HepG2 (cell line): Measurements from ENCODE around the gene ZNF223. TPM values are rescaled to one million over a fixed set of nuclear protein-coding genes. Genes with fewer than 3 reads are reported as not detected.

Experiments used
- DZIP1 ChIP-seq: sonication (generic); formaldehyde crosslinking; IDR thresholded peaks from 2 replicates; pipeline ENCODE4 v1.5.0; 2020; ENCODE audit warnings: mild to moderate bottlenecking, missing genetic modification reagents
- ETS1 ChIP-seq: sonication (generic); formaldehyde crosslinking; IDR thresholded peaks from 2 replicates; pipeline ENCODE4 v1.4.0; 2020; ENCODE audit warnings: missing genetic modification reagents
- HOXA7 ChIP-seq: sonication (generic); formaldehyde crosslinking; IDR thresholded peaks from 2 replicates; pipeline ENCODE4 v1.8.1; 2022; ENCODE audit warnings: mild to moderate bottlenecking, missing genetic modification reagents, moderate library complexity
- ISX ChIP-seq: sonication (generic); formaldehyde crosslinking; conservative IDR thresholded peaks from 2 replicates; pipeline ENCODE4 v1.5.0; 2020; ENCODE audit warnings: missing genetic modification reagents
- MTERF4 ChIP-seq: sonication (generic); formaldehyde crosslinking; IDR thresholded peaks from 2 replicates; pipeline ENCODE4 v1.8.0; 2023; ENCODE audit warnings: mild to moderate bottlenecking, missing genetic modification reagents
- NR3C1 ChIP-seq: sonication (generic); formaldehyde crosslinking; IDR thresholded peaks from 2 replicates; pipeline ENCODE4 v1.4.0; 2020; ENCODE audit warnings: missing genetic modification reagents
- POLR2G ChIP-seq: fragments of 200-400 bp; formaldehyde crosslinking; IDR thresholded peaks from 2 replicates; pipeline ENCODE4 v1.6.1; 2018; ENCODE audit warnings: mild to moderate bottlenecking, low read depth, low read length, moderate library complexity
- PRPF4 ChIP-seq: fragments of 200-400 bp; formaldehyde crosslinking; IDR thresholded peaks from 2 replicates; pipeline ENCODE4 v1.6.1; 2016; ENCODE audit warnings: low read length, low read depth; ENCODE audit not compliant: poor library complexity, severe bottlenecking
- ZFP36L2 ChIP-seq: sonication (generic); formaldehyde crosslinking; IDR thresholded peaks from 2 replicates; pipeline ENCODE4 v1.4.0; 2020; ENCODE audit warnings: missing genetic modification reagents
- ZFP62 ChIP-seq: sonication (generic); formaldehyde crosslinking; IDR thresholded peaks from 2 replicates; pipeline ENCODE4 v1.4.0; 2020; ENCODE audit warnings: missing genetic modification reagents
- ZMYM3 ChIP-seq: sonication (generic); formaldehyde crosslinking; IDR thresholded peaks from 2 replicates; pipeline ENCODE4 v1.5.1; 2020; ENCODE audit warnings: mild to moderate bottlenecking, missing genetic modification reagents
- ZNF354B ChIP-seq: sonication (generic); formaldehyde crosslinking; IDR thresholded peaks from 2 replicates; pipeline ENCODE4 v1.8.0; 2022; ENCODE audit warnings: mild to moderate bottlenecking, missing genetic modification reagents
- ZNF512B ChIP-seq: sonication (generic); formaldehyde crosslinking; IDR thresholded peaks from 2 replicates; pipeline ENCODE4 v1.5.1; 2020; ENCODE audit warnings: missing genetic modification reagents, mild to moderate bottlenecking, borderline replicate concordance
- ZNF687 ChIP-seq: sonication (generic); formaldehyde crosslinking; IDR thresholded peaks from 2 replicates; pipeline ENCODE4 v1.5.1; 2020; ENCODE audit warnings: mild to moderate bottlenecking, missing genetic modification reagents, moderate library complexity
- ZNF75D ChIP-seq: sonication (generic); formaldehyde crosslinking; IDR thresholded peaks from 2 replicates; pipeline ENCODE4 v1.8.1; 2023; ENCODE audit warnings: missing genetic modification reagents, mild to moderate bottlenecking, borderline replicate concordance
- ZNF788 ChIP-seq: sonication (generic); formaldehyde crosslinking; IDR thresholded peaks from 2 replicates; pipeline ENCODE4 v1.5.0; 2020; ENCODE audit warnings: mild to moderate bottlenecking, missing genetic modification reagents, borderline replicate concordance
- polyA plus RNA-seq, 8 experiments: library from polyadenylated mRNA; depleted of rRNA in 3 of 8; stranded (reverse) in 7 of 8; unstranded in 1 of 8; fragments of >200 nt; fragmentation: Illumina TruSeq in 4 of 8; extraction: Trizol in 4 of 8; gene quantifications; 2 replicates each; pipeline versions ENCODE4 v1.2.1 to v1.2.3, GENCODE V29; 2011 to 2016; ENCODE audit warnings: low read depth in 4 of 8, missing spikeins in 1 of 8, mixed read lengths in 1 of 8; ENCODE audit not compliant: insufficient read depth in 1 of 8
- total RNA-seq, 5 experiments: library from RNA; depleted of rRNA; stranded (reverse); fragments of >200 nt; fragmentation: Illumina TruSeq; extraction: Trizol; gene quantifications; 2 replicates each; pipeline ENCODE4 v1.2.3, GENCODE V29; 2016; ENCODE audit warnings: low read depth in 1 of 5

The ZNF223 gene
- total and polyA plus RNA-seq, 2 of the 13 experiments (the other 11 are each of a cell fraction or from before 2014, with no cell fraction given) = 2.0 to 4.8 TPM

- TF ChIP-seq DZIP1 (CRISPR knock-in tag) = no peak
- TF ChIP-seq ZNF687 (CRISPR knock-in tag) = peak; percentile 78
- TF ChIP-seq ZNF512B = no peak
- no peak for TF ChIP-seq ZNF354B (CRISPR knock-in tag)
- no peak for TF ChIP-seq ZFP36L2 (CRISPR knock-in tag)
- peak; percentile 66; the same call in 1 of the 2 replicates for TF ChIP-seq ZNF788 (CRISPR knock-in tag)
- no peak for TF ChIP-seq HOXA7
- no peak; the same call in 1 of the 2 replicates for TF ChIP-seq MTERF4 (CRISPR knock-in tag)
- no peak for TF ChIP-seq ZFP62 (CRISPR knock-in tag)
- no peak for TF ChIP-seq ZNF75D (CRISPR knock-in tag)
- TF ChIP-seq ETS1 (CRISPR knock-in tag) = no peak
- TF ChIP-seq NR3C1 (CRISPR knock-in tag) = no peak
- TF ChIP-seq ZMYM3 (CRISPR knock-in tag) = no peak
- TF ChIP-seq PRPF4 = no peak
- no peak for TF ChIP-seq ISX (CRISPR knock-in tag)
- TF ChIP-seq POLR2G = peak; percentile 67; the same call in 1 of the 2 replicates
These were observed 20.1 kb downstream of the ZNF223 start, which contains the start of gene ZNF284 (continued) for GRCh38 chr19:44071824-44072542.
